GM10266 (cell line): ENCODE data around the gene ELP2.

Experiments
- DNase-seq: peaks from one replicate; pipeline ENCODE4 v3.0.0; 2012; ENCODE audit errors: extremely low spot score
- TF ChIP-seq, protein P1 (sequence below): IDR thresholded peaks from 2 replicates; pipeline ENCODE4 v1.5.1; 2012; ENCODE audit warnings: mild to moderate bottlenecking, low read depth; ENCODE audit not compliant: control insufficient read depth, insufficient read depth; ENCODE audit errors: missing control alignments

The ELP2 gene

DNA sequence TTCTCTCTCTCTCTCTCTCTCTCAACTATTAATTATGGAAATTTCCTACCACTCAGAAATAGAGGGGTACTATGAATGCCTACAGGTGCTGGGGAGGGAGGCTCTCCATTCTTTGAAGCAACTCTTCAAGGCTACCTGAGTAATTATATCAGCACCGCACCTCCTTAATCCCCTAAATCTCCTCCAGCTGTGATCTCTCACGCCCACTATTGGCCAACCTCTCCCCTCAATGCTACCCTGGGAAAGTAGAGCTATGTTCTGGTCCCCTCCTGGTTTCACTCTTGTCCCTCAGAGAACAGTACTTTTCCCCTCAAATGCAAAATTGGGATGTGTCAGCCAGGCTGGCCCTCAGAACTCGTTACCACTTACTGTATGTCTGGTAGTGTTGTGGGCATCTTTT, 59.2 kb downstream of the ELP2 start:
- TF ChIP-seq, protein P1, sequence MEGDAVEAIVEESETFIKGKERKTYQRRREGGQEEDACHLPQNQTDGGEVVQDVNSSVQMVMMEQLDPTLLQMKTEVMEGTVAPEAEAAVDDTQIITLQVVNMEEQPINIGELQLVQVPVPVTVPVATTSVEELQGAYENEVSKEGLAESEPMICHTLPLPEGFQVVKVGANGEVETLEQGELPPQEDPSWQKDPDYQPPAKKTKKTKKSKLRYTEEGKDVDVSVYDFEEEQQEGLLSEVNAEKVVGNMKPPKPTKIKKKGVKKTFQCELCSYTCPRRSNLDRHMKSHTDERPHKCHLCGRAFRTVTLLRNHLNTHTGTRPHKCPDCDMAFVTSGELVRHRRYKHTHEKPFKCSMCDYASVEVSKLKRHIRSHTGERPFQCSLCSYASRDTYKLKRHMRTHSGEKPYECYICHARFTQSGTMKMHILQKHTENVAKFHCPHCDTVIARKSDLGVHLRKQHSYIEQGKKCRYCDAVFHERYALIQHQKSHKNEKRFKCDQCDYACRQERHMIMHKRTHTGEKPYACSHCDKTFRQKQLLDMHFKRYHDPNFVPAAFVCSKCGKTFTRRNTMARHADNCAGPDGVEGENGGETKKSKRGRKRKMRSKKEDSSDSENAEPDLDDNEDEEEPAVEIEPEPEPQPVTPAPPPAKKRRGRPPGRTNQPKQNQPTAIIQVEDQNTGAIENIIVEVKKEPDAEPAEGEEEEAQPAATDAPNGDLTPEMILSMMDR: no peak
- DNase-seq: no peak

DNA sequence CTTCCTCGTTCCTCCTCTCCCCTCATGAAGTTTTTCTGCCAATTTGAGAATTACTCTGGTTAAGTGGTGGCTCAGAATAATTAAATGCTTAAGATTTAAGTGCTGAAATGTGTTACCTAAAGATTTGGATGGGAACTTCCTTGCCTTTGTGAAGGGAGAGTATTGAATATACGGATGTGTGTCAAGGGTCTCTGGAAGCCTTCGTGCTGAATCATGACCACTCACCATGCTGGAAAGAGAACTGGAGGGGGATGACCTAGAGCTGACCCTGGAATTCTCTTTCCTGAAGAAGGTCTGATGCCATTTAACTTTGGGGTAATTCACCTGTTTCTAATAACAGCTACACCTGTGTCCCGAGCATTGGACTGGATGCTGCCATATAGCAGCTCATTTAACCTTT, 59.8 kb downstream of the ELP2 start:
- TF ChIP-seq, protein P1: no peak
- no peak for DNase-seq

DNA sequence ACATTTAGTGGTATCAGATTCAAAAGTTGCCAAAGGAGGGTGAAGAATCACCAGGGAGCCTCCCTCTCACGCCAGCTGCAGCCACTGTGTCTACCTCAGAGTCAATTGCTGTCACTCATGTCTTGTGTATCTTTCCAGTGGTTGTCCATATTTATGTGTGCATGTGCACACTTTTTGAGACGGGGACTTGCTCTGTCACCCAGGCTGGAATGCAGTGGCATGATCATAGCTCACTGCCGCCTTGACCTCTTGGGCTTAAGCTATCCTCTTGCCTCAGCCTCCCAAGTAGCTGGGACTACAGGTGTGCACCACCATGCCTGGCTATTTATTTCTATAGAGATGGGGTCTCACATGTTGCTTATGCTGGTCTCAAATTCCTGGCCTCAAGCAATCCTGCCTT, 61.6 kb downstream of the ELP2 start:
- DNase-seq: no peak
- TF ChIP-seq, protein P1: no peak

DNA sequence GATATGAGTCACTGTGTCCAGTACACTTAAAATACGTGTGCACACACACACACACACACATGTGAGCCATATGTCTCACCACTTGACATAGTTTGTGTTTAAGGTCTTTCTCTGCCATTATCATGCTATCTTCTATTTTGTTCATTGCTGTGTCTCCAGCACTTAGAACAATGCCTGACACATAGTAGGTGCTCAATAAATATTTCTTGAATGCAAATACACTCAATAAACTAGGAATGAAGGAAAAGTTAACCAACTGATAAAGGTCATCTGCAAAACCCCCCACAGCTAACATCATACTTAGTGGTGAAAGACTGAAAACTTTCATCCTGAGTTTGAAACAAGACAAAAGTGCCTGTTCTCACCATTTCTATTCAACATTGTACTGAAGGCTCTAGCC, 62.0 kb downstream of the ELP2 start:
- DNase-seq: no peak
- TF ChIP-seq, protein P1: no peak

DNA sequence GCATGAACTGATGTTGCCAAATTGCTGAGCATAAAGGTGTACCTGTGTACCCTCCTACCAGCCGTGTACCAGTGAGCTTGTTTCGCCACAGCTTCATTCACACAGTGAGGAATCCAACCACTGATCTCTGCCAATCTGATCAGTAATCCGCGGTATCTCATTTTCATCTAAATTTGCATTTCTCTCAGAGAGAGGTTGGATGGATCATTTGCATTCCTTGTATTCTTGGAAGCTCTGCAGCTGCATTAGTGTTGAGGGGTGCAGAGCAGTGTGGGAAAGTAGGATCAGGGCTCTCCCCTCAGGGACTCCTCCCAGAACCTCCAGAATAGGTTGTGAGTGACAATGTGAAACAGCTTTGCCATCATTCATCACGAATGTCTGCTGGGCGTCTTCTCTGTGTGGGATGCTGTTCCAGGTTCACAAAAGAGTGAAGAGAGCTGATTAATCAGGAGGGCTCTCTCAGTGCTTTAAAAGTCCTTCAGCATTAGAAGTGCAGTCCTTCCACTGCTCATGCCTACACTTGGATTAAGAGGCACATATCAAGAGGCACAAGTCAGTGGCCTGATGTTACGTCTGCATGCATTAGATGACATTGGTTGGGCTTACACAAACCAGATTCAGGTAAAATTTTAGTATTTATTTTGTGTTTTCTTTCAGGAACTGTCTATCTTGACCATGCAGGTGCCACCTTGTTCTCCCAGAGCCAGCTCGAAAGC, 65.1 kb downstream of the ELP2 start:
- DNase-seq: no peak

DNA sequence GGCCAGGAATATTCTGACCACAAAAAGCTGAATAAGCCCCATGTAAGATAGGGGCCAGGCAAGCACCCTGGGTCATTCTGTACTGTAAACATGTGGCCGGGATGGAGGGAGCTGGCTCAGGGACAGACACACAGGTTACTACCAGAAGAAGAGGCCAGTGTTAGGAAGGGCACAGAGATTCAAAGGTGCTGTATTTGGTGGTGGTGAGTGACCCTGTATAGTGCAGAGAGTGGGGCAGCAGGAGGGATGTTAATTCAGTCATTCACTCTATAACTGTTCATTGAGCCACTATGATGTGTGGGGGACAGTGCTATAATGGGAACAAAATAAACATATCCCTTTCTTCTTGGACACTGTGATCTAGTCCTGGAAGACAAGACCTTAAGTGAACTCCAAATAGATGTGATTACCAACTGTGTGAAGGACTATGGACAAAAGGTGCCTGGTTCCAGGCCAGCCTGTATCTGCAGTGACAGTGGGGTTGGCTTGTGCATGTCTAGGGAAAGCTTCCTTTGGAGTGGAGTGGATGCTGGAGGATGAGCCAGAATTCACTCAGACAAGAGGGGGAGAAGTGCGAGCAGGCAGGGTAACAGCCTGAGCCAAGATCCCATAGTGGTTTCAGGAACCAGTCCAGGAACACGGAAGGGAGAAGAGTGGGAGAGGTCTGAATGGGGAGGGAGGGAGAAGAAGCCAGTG, 65.9 kb downstream of the ELP2 start:
- TF ChIP-seq, protein P1: no peak

More for the DNA sequence above, 65.1 kb downstream of the ELP2 start:
- TF ChIP-seq, protein P1: no peak

More for the DNA sequence above, 65.9 kb downstream of the ELP2 start:
- no peak for DNase-seq
